GM18499 (cell line): ENCODE measurements around the gene CNTN6.

Experiments used
- ATAC-seq: cut with Tn5 transposase; IDR thresholded peaks from one replicate; pipeline ENCODE4 v1.9.1; 2021; ENCODE audit warnings: moderate number of reproducible peaks; ENCODE audit not compliant: insufficient read depth, unreplicated experiment

Gene CNTN6

GRCh38 chr3:1171320-1171719 is 78.5 kb downstream of the CNTN6 start:
- ATAC-seq, result no peak

GRCh38 chr3:1172644-1173043 is 79.8 kb downstream of the CNTN6 start:
- no peak for ATAC-seq

GRCh38 chr3:1179146-1179545 is 86.3 kb downstream of the CNTN6 start:
- no peak for ATAC-seq

DNA sequence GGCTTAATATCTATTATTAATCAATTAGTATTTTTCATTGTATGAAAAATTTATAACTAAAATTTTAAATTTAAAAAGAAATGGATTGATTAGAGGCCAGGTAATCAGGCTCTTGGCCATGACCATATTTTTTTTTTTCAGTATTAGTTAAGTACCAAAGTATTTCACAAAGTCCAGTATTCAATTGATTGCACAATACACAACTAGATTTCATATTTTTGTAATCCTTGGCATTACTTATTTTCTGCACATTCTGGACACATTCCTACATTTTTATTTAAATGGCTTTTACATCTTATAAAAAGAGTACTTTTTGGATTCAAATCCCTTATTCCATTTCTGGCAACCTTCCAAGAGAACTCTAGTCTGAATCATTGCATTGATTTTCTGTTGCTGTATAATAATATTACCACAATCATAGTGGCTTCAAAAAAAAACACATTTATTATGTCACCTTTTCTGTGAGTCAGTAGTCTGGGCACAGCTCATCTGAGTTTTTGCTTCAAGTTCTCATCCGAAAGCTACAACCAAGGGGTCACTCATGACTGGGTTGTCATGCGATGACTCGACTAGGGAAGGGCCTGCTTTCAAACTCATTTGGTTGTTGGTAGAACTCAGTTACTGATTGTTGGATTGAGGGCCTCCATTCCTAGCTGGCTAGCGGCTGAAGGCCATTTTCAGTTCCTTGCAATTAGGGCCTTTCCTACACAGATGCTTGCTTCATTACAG is 90.7 kb downstream of the CNTN6 start:
- ATAC-seq, result no peak

DNA sequence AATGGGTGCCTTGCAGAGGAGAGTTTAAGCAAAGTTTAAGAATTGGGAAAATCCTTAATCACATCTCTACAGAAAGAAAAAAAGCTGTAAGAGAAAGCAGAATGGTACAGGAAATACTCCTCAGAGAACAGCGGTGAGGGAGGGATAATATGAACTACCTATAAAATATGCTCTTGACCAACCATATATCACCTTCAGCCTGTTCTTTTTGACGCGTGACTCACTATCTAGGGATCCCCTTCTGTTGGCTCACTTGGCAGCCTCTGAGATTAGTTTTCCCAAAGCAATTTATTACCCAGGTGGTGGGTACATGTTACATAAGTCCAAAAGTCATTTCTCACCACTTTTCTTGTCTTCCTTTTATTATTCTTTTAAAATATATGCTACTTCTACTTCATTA is 97.7 kb downstream of the CNTN6 start:
- ATAC-seq, result no peak

DNA sequence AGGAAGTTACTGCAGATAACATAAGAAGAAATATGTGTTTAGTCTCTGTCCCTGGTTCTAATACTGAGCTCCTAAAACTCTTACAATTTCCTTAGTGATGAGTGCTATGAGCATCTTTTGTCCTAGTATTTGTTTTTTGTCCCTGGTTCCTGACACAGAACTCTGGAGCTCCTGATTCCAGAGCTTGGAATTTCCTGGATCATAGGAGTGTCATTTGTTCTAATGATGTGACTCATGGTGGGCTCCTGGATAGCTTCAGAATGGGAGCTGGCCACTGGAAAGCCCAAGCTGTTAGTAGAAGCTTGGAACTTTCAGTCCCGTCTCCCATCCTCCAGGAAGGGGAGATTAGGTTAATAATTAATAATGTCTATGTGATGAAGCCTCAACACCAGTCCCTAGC is 98.2 kb downstream of the CNTN6 start:
- no peak for ATAC-seq

DNA sequence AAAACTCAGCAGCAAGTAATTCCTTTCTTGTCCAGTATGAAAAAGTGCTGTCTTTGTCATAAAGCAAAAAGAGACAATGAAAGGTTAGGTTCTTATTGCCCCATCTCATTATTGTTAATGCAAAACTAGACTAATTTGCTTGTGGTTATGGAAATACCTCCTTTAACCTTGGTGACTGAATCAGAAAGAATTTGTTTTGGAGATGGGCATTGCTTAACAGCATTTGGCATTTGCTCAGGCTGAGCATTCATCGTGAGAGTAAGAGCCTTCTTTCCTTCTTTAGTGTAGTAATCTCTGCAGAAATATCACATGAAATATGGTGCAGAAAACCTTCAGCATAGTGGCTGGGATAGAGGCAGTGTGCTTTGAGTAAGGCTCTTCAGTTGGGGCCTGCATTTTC is 103.1 kb downstream of the CNTN6 start:
- no peak for ATAC-seq

- ATAC-seq, result no peak
Measured at GRCh38 chr3:1197051-1197450, 104.2 kb downstream of the CNTN6 start.

DNA sequence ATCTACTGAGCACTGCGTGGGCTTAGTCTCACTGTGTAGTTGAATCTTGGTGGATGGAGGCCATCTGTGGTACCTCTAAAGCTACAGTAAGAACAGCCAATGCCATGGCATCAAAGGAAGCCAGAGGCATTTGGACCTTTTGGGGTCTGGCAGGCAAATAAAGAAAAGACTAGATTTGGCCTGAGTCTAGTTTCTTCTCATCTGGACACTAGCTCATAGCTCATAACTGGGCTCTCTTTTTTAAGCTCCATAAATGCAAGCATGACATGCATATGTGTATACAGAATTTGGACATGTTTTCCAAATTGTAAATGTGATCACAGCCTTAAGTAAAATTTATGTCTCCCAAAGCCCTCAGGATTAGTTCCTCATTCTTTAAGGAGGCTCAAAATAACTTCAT is 107.5 kb downstream of the CNTN6 start:
- ATAC-seq, result no peak

- ATAC-seq, result no peak
Measured at GRCh38 chr3:1207904-1208303, 115.1 kb downstream of the CNTN6 start.

- no peak for ATAC-seq
Measured at GRCh38 chr3:1214933-1215332, 122.1 kb downstream of the CNTN6 start.

DNA sequence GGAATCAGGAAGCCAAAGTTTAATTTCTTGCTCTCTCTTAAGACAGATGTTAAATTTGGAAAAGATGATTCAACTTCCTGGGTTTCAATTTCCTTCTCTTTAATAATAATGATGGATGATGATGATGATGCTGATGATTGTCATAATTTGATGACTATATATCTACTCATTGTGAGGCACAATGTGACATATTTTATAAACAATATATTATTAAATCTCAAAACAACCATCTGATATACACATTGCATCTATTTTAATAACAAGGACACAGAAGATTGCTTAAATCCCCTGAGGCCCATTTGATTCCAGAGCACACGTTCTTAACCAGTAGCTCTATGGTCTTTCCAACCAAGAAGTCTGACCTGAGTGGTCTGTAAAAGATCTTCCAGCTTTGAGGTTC is 124.0 kb downstream of the CNTN6 start:
- ATAC-seq, result no peak

DNA sequence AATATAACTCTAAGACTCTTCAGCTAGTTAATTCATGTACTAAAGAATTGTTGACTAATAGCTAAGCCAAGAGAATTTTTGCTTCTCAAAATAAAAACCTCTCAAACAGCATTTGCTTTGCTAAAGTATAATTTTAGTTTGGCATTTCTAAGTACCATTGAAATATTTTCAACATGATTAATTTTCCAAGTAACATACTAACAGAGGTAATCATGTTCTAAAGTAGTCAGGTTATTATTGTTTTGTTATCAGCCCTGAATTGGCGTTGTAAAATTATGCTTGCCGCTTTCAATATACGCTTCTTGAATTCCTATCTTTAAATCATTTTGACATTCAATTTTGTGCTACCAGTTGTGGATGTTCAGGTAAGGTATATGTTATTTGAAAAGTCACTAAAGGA is 134.3 kb downstream of the CNTN6 start:
- no peak for ATAC-seq

DNA sequence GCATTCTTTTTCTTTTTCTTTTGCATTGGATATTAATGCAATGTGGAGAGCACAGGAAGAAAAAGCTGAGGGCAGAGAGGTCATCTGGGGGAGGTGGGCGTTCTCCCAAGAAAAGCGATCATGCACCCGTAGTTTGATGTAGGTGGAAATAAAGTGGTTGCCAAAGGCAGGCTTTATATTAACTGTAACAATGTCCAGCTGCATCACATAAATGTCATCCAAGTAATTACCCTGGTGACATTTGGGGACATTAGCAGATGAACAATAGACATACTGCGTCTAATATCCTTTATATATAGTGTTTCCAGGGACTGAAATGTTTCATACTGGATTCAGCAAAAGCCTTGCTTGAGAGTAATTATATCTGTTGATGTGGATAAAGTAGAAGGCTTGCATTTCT is 135.5 kb downstream of the CNTN6 start:
- no peak for ATAC-seq

GRCh38 chr3:1230920-1231319 is 138.1 kb downstream of the CNTN6 start:
- no peak for ATAC-seq

- no peak for ATAC-seq
Measured at GRCh38 chr3:1232276-1232675, 139.5 kb downstream of the CNTN6 start.

- ATAC-seq, result no peak
Measured at GRCh38 chr3:1235526-1236120, 142.8 kb downstream of the CNTN6 start.

DNA sequence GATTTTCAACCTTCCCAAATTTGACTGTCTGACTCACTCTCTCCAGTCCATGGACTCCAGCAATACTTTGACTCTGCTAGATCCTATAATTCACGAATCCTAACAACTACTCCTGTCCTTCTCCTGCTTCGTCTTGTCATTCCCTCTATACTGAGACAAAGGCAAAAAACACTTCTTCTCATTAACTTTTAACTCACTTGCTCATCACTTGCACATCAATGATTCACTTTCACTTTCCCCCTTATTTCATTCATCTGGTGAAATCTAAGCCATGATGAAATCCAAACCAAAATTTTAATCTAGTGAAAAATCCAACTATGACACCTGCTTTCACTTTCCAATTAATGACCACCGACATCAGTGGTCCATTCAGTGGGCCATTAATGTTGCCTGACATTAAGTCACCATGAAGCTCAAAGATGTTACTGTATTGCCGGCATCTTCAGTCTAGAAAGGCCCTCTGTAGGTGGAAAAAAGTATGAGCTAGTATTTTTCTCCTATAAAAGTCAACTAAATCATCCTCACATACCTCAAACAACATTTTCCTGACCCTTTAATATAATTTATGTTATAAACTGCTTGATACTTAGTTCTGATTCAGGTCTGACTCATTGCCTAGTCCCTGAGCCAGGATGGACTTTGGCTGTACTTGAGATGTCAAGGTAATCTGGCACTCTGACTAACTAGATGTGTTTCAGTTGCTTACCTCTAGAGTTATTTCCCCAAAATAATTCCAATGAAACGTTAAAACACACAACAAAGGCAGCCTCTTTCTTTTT is 158.6 kb downstream of the CNTN6 start:
- ATAC-seq, result no peak

DNA sequence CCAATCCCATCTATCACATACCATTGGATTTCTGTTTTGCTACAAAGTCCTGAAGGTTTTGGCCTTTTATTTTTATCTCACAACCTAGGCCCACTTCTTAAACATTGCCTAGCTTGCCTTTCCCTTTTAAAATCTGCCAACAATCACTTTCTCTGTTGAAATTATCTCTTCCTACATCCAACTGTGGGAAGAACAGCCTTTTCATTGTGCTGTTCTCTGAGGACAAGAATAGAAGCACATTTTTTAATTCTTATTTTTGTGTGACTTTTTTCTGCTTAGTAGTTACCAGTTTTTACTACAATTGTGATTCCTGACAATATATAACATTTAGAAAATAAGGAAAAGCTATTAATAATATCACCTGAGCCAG is 159.2 kb downstream of the CNTN6 start:
- ATAC-seq, result no peak

DNA sequence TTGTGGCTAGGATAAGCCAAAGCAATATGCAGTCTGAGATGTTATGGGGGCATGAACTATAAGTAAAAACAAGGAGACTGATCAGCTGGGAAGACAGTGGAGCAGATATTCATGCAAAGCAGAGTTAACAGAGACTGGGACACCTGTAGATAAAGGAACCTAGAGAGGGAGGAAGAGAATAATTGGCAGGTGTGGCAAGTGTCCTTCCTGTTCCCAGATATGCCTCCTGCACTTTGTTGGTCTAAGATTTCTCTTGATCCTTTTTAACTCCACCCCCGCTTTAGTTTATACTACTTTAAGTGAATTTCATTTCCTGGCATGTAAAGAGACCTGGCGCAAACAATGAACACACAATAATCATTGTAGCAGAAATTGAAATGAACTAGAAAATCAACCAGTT is 169.4 kb downstream of the CNTN6 start:
- no peak for ATAC-seq

DNA sequence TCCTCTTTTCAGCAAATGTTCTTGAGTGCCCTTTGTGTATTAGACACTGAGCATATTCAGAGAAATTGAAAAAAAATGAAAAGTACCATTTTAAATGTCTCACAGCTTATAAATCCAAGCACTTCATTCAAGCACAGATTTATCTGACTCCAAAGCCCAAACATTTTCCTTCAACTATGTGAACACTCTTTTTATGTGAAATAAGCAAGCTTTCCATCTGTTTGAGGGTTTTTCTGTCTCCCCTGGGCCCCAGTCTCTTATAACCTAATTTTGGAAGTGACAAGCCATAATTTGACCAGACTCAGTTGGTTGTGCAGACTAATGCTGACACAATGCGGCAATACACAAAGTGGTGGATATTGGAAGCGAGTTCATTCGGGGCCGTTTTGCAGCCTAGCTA is 170.3 kb downstream of the CNTN6 start:
- ATAC-seq, result no peak

GRCh38 chr3:1269808-1270207 is 177.0 kb downstream of the CNTN6 start:
- ATAC-seq, result no peak
